WTC11 (cell line): ENCODE data around the gene EGFL8. TPM values are rescaled to one million over a fixed set of nuclear protein-coding genes. Genes with fewer than 3 reads are reported as not detected.

ENCODE experiments used
- ATAC-seq: fragments of 200-7000 bp; cut with Tn5 transposase; 2 replicates; pipeline ENCODE4 v1.10.0; 2021; ENCODE audit warnings: mild to moderate bottlenecking, moderate library complexity
- CTCF ChIA-PET: fragments of 300-600 bp; sonication (Branson Sonifier 250); formaldehyde crosslinking; loops from one replicate; lab custom pipeline; 2021; ENCODE audit warnings: antibody characterized with exemption; lab: Charles Lee
- POLR2A ChIA-PET: fragments of 350-600 bp; sonication (Branson Sonifier 250); formaldehyde crosslinking; loops from one replicate; lab custom pipeline; 2021; ENCODE audit warnings: antibody characterized with exemption; lab: Charles Lee
- DNase-seq: peaks from one replicate; pipeline ENCODE4 v3.0.0; 2021; ENCODE audit warnings: low spot score
- H3K27ac Mint-ChIP-seq: 2 replicates; pipeline ENCODE4 v1.8.0; 2021; ENCODE audit warnings: mixed read lengths
- H3K27me3 Mint-ChIP-seq: 2 replicates; pipeline ENCODE4 v1.8.0; 2021; ENCODE audit warnings: low read depth, mild to moderate bottlenecking, moderate library complexity, mixed read lengths
- H3K36me3 Mint-ChIP-seq: 2 replicates; pipeline ENCODE4 v1.8.0; 2021; ENCODE audit warnings: mixed read lengths
- H3K4me1 Mint-ChIP-seq: 2 replicates; pipeline ENCODE4 v1.8.0; 2022; ENCODE audit warnings: mixed read lengths
- H3K4me3 Mint-ChIP-seq: 2 replicates; pipeline ENCODE4 v1.8.0; 2021; ENCODE audit warnings: mild to moderate bottlenecking, moderate library complexity, mixed read lengths
- H3K9me3 Mint-ChIP-seq: 2 replicates; pipeline ENCODE4 v1.8.0; 2021; ENCODE audit warnings: mixed read lengths
- CREM ChIP-seq: sonication (generic); formaldehyde crosslinking; IDR thresholded peaks from 2 replicates; pipeline ENCODE4 v1.8.1; 2022; ENCODE audit warnings: mild to moderate bottlenecking, missing genetic modification reagents, moderate library complexity
- GTF2I ChIP-seq: fragments of 250-450 bp; sonication (Bioruptor Pico); conservative IDR thresholded peaks from 2 replicates; pipeline ENCODE4 v1.4.0; 2021; ENCODE audit warnings: mild to moderate bottlenecking
- IRF2 ChIP-seq: sonication (generic); formaldehyde crosslinking; IDR thresholded peaks from 2 replicates; pipeline ENCODE4 v1.8.0; 2022; ENCODE audit warnings: low read depth, missing genetic modification reagents, borderline replicate concordance
- JUN ChIP-seq: sonication (generic); formaldehyde crosslinking; IDR thresholded peaks from 2 replicates; pipeline ENCODE4 v1.8.0; 2023; ENCODE audit warnings: mild to moderate bottlenecking, missing genetic modification reagents
- KAT7 ChIP-seq: sonication (generic); formaldehyde crosslinking; IDR thresholded peaks from 2 replicates; pipeline ENCODE4 v1.8.1; 2023; ENCODE audit warnings: missing genetic modification reagents, mild to moderate bottlenecking, borderline replicate concordance
- MYBL2 ChIP-seq: sonication (generic); formaldehyde crosslinking; IDR thresholded peaks from 2 replicates; pipeline ENCODE4 v1.8.1; 2023; ENCODE audit warnings: mild to moderate bottlenecking, moderate library complexity, missing genetic modification reagents
- RELA ChIP-seq: sonication (generic); formaldehyde crosslinking; IDR thresholded peaks from 2 replicates; pipeline ENCODE4 v1.8.1; 2022; ENCODE audit warnings: missing genetic modification reagents, mild to moderate bottlenecking, borderline replicate concordance
- SOX15 ChIP-seq: fragments of 250-450 bp; sonication (Bioruptor Pico); IDR thresholded peaks from 2 replicates; pipeline ENCODE4 v1.9.0; 2021; ENCODE audit warnings: mild to moderate bottlenecking
- TCF7 ChIP-seq: sonication (generic); formaldehyde crosslinking; IDR thresholded peaks from 2 replicates; pipeline ENCODE4 v1.8.0; 2022; ENCODE audit warnings: mild to moderate bottlenecking, low read depth, missing genetic modification reagents, moderate library complexity
- TEAD4 ChIP-seq: sonication (generic); formaldehyde crosslinking; IDR thresholded peaks from 2 replicates; pipeline ENCODE4 v1.8.0; 2022; ENCODE audit warnings: mild to moderate bottlenecking, missing genetic modification reagents
- TP53 ChIP-seq: sonication (generic); formaldehyde crosslinking; IDR thresholded peaks from 2 replicates; pipeline ENCODE4 v1.8.1; 2023; ENCODE audit warnings: mild to moderate bottlenecking, missing genetic modification reagents
- ZNF396 ChIP-seq: fragments of 250-450 bp; sonication (Bioruptor Pico); IDR thresholded peaks from 2 replicates; pipeline ENCODE4 v1.8.0; 2021; ENCODE audit warnings: mild to moderate bottlenecking, moderate library complexity, borderline replicate concordance
- ZNF416 ChIP-seq: fragments of 250-450 bp; sonication (Bioruptor Pico); IDR thresholded peaks from 2 replicates; pipeline ENCODE4 v1.9.0; 2021; ENCODE audit warnings: mild to moderate bottlenecking, inconsistent platforms
- total RNA-seq: library from RNA; stranded (reverse); gene quantifications from 3 replicates; pipeline ENCODE4 v1.2.3, GENCODE V29; 2021
- TF ChIP-seq, protein P1 (sequence below): sonication (generic); formaldehyde crosslinking; IDR thresholded peaks from 2 replicates; pipeline ENCODE4 v1.8.0; 2023; ENCODE audit warnings: mild to moderate bottlenecking, missing genetic modification reagents
- TF ChIP-seq, protein P2 (sequence below): sonication (generic); formaldehyde crosslinking; IDR thresholded peaks from 2 replicates; pipeline ENCODE4 v1.8.1; 2023; ENCODE audit warnings: mild to moderate bottlenecking, missing genetic modification reagents, moderate library complexity
- TF ChIP-seq, protein P3 (sequence below): sonication (generic); formaldehyde crosslinking; IDR thresholded peaks from 2 replicates; pipeline ENCODE4 v1.8.1; 2022; ENCODE audit warnings: low read depth, mild to moderate bottlenecking, moderate library complexity, missing genetic modification reagents, borderline replicate concordance
- TF ChIP-seq, protein P4 (sequence below): sonication (generic); formaldehyde crosslinking; IDR thresholded peaks from 2 replicates; pipeline ENCODE4 v1.8.1; 2022; ENCODE audit warnings: missing genetic modification reagents, borderline replicate concordance
- TF ChIP-seq, protein P5 (sequence below): sonication (generic); formaldehyde crosslinking; IDR thresholded peaks from 2 replicates; pipeline ENCODE4 v1.8.0; 2023; ENCODE audit warnings: missing genetic modification reagents
- TF ChIP-seq, protein P6 (sequence below): sonication (generic); formaldehyde crosslinking; IDR thresholded peaks from 2 replicates; pipeline ENCODE4 v1.8.1; 2022; ENCODE audit warnings: low read depth, missing genetic modification reagents, borderline replicate concordance

The EGFL8 gene
- total RNA-seq, 1 experiment from 2014 or later = 17.5 TPM

DNA sequence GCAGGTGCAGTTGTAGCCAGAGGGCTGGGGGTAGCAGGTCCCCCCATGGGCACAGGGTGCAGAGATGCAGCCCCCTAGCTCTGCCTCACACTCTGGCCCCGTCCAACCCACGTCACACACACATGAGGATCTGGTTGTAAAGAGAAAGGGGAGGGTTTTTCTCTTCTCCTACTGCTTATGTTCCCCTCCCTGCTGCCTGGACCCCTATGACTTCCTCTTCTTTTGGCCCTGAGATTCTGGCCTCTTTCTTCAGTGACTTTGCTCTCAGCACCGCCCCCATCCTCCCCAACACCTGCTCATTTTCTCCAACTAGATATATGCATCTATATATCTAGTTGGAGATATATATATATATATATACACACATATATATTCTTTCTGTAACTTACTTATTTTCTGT, 49.7 kb downstream of the EGFL8 start:
- Mint-ChIP-seq H3K4me1 (no peaks in the 10 kb centered on the region), H3K9me3 (no peaks in the 10 kb centered on the region), H3K36me3 (no peaks in the 10 kb centered on the region), H3K4me3 (no peak overlapping the region), H3K27me3 (peaks cover 3% of the 10 kb centered on the region; the same call in 1 of the 2 replicates), H3K27ac (no peak overlapping the region)
- TF ChIP-seq GTF2I (CRISPR knock-in tag) = no peak
- no peak for TF ChIP-seq ZNF416
- TF ChIP-seq, protein P1, sequence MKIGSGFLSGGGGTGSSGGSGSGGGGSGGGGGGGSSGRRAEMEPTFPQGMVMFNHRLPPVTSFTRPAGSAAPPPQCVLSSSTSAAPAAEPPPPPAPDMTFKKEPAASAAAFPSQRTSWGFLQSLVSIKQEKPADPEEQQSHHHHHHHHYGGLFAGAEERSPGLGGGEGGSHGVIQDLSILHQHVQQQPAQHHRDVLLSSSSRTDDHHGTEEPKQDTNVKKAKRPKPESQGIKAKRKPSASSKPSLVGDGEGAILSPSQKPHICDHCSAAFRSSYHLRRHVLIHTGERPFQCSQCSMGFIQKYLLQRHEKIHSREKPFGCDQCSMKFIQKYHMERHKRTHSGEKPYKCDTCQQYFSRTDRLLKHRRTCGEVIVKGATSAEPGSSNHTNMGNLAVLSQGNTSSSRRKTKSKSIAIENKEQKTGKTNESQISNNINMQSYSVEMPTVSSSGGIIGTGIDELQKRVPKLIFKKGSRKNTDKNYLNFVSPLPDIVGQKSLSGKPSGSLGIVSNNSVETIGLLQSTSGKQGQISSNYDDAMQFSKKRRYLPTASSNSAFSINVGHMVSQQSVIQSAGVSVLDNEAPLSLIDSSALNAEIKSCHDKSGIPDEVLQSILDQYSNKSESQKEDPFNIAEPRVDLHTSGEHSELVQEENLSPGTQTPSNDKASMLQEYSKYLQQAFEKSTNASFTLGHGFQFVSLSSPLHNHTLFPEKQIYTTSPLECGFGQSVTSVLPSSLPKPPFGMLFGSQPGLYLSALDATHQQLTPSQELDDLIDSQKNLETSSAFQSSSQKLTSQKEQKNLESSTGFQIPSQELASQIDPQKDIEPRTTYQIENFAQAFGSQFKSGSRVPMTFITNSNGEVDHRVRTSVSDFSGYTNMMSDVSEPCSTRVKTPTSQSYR = no peak
- TF ChIP-seq, protein P2, sequence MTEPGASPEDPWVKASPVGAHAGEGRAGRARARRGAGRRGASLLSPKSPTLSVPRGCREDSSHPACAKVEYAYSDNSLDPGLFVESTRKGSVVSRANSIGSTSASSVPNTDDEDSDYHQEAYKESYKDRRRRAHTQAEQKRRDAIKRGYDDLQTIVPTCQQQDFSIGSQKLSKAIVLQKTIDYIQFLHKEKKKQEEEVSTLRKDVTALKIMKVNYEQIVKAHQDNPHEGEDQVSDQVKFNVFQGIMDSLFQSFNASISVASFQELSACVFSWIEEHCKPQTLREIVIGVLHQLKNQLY (CRISPR knock-in tag) = no peak
- TF ChIP-seq RELA (CRISPR knock-in tag) = no peak
- no peak for TF ChIP-seq KAT7 (CRISPR knock-in tag)
- TF ChIP-seq, protein P3, sequence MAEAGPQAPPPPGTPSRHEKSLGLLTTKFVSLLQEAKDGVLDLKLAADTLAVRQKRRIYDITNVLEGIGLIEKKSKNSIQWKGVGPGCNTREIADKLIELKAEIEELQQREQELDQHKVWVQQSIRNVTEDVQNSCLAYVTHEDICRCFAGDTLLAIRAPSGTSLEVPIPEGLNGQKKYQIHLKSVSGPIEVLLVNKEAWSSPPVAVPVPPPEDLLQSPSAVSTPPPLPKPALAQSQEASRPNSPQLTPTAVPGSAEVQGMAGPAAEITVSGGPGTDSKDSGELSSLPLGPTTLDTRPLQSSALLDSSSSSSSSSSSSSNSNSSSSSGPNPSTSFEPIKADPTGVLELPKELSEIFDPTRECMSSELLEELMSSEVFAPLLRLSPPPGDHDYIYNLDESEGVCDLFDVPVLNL (CRISPR knock-in tag) = no peak
- TF ChIP-seq IRF2 (CRISPR knock-in tag) = no peak
- TF ChIP-seq, protein P4, sequence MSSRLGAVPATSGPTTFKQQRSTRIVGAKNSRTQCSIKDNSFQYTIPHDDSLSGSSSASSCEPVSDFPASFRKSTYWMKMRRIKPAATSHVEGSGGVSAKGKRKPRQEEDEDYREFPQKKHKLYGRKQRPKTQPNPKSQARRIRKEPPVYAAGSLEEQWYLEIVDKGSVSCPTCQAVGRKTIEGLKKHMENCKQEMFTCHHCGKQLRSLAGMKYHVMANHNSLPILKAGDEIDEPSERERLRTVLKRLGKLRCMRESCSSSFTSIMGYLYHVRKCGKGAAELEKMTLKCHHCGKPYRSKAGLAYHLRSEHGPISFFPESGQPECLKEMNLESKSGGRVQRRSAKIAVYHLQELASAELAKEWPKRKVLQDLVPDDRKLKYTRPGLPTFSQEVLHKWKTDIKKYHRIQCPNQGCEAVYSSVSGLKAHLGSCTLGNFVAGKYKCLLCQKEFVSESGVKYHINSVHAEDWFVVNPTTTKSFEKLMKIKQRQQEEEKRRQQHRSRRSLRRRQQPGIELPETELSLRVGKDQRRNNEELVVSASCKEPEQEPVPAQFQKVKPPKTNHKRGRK = no peak
- no peak for TF ChIP-seq ZNF396 (CRISPR knock-in tag)
- TF ChIP-seq TEAD4 (CRISPR knock-in tag) = no peak
- TF ChIP-seq SOX15 (CRISPR knock-in tag) = no peak
- ATAC-seq = no peak
- POLR2A ChIA-PET = no interaction called here
- no peak for DNase-seq
- CTCF ChIA-PET = no interaction called here

DNA sequence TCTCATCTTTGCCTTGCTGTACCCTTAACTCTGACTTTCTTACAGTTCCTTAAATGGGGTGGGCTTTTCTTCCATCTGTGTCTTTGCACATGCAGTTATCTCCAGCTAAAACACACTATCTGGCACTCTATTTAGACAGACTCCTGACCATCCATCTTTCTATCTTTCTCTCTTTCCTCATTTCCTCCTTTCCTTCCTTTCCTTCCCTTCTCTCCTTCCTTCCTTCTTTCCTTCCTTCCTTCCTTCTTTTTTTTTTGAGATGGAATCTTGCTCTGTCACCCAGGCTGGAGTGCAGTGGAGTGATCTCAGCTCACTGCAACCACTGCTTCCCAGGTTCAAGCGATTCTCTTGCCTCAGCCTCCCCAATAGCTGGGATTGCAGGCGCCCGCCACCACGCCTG, 51.2 kb downstream of the EGFL8 start:
- no peaks in the 10 kb centered on the region for H3K9me3 Mint-ChIP-seq
- H3K27me3 Mint-ChIP-seq = peaks cover 3% of the 10 kb centered on the region; the same call in 1 of the 2 replicates
- H3K4me3 Mint-ChIP-seq = no peak overlapping the region
- DNase-seq (no peak), ATAC-seq (no peak)
- ChIA-PET CTCF (no interaction called here), POLR2A (no interaction called here)
- TF ChIP-seq MYBL2 (CRISPR knock-in tag) (no peak), TEAD4 (CRISPR knock-in tag) (no peak)
- H3K36me3 Mint-ChIP-seq = no peaks in the 10 kb centered on the region
- H3K4me1 Mint-ChIP-seq = no peaks in the 10 kb centered on the region
- no peak overlapping the region for H3K27ac Mint-ChIP-seq

DNA sequence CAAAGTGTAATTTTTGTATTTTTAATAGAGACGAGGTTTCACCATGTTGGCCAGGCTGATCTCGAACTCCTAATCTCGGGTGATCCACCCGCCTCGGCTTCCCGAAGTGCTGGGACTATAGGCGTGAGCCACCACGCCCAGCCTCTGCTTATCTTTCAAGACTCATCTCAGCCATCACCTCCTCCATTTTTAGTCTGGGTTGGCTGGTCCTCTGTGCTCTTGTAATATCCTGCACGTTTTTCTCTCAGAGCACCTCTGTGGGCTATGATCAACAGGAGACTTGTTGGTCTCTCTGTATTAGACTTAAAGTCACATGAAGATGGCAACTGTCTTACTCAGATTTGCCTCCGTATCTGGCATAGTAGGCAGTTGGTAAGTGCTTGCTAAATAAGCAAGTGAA, 51.9 kb downstream of the EGFL8 start:
- Mint-ChIP-seq H3K9me3 (no peaks in the 10 kb centered on the region), H3K27me3 (peaks cover 3% of the 10 kb centered on the region; the same call in 1 of the 2 replicates), H3K36me3 (no peaks in the 10 kb centered on the region), H3K4me3 (no peak overlapping the region), H3K27ac (no peak overlapping the region), H3K4me1 (no peaks in the 10 kb centered on the region)
- CTCF ChIA-PET = no interaction called here
- ATAC-seq = no peak
- no peak for DNase-seq
- POLR2A ChIA-PET = no interaction called here
- TF ChIP-seq, protein P5, sequence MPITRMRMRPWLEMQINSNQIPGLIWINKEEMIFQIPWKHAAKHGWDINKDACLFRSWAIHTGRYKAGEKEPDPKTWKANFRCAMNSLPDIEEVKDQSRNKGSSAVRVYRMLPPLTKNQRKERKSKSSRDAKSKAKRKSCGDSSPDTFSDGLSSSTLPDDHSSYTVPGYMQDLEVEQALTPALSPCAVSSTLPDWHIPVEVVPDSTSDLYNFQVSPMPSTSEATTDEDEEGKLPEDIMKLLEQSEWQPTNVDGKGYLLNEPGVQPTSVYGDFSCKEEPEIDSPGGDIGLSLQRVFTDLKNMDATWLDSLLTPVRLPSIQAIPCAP = no peak
- no peak for TF ChIP-seq TP53 (CRISPR knock-in tag)
- TF ChIP-seq TCF7 (CRISPR knock-in tag) = no peak
- TF ChIP-seq, protein P4 = no peak
- TF ChIP-seq, protein P6, sequence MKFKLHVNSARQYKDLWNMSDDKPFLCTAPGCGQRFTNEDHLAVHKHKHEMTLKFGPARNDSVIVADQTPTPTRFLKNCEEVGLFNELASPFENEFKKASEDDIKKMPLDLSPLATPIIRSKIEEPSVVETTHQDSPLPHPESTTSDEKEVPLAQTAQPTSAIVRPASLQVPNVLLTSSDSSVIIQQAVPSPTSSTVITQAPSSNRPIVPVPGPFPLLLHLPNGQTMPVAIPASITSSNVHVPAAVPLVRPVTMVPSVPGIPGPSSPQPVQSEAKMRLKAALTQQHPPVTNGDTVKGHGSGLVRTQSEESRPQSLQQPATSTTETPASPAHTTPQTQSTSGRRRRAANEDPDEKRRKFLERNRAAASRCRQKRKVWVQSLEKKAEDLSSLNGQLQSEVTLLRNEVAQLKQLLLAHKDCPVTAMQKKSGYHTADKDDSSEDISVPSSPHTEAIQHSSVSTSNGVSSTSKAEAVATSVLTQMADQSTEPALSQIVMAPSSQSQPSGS (CRISPR knock-in tag) = no peak
- no peak for TF ChIP-seq ZNF416
- TF ChIP-seq JUN (CRISPR knock-in tag) = no peak
- no peak for TF ChIP-seq CREM
